GM13976 (cell line): ENCODE results near the gene TCEANC2.
"Not testable (repeated sequence)": the region's sequence is repeated elsewhere in the genome, so short reads cannot be mapped to it uniquely, and the experiment has no call there.

ENCODE experiments used
- DNase-seq: peaks from one replicate; pipeline ENCODE4 v3.0.0; 2012; ENCODE audit warnings: low spot score
- in situ Hi-C: fragments of 300-500 bp; cut with MboI; formaldehyde crosslinking; loops from one replicate; pipeline ENCODE4 v1.12.0; 2022; ENCODE audit warnings: low sequenced_read_pairs, mixed read lengths, inconsistent platforms; ENCODE audit not compliant: unreplicated experiment
- TF ChIP-seq, protein P1 (sequence below): IDR thresholded peaks from 2 replicates; pipeline ENCODE4 v1.5.1; 2012; ENCODE audit warnings: borderline replicate concordance, mild to moderate bottlenecking; ENCODE audit not compliant: insufficient read depth; ENCODE audit errors: extremely low read depth, missing control alignments, control extremely low read depth

TCEANC2 gene

DNA sequence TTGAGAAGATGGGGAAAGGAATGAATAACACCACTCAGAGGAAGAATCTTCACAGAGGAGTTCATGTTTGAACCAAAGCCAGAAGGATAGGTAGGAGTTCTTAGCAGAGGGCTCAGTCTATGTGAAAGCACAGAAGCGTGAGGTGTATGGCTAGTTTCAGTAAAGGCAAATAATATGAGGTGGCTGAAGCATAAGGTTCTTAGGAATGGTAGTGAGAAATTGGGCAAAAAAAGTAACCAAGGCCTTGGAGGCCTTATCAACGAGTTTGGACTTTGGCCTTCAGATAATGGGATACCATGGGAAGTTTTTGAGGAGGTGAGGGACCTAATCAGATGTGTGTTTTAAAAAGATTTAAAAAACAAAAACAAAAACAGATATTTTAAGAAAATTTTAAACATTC lies 47.1 kb downstream of the TCEANC2 start:
- DNase-seq: no peak
- in situ Hi-C loops: loop anchor here (25.0 kb wide), 1 partner anchor 387 kb away; no protein-coding TSS in a partner anchor
- TF ChIP-seq, protein P1, sequence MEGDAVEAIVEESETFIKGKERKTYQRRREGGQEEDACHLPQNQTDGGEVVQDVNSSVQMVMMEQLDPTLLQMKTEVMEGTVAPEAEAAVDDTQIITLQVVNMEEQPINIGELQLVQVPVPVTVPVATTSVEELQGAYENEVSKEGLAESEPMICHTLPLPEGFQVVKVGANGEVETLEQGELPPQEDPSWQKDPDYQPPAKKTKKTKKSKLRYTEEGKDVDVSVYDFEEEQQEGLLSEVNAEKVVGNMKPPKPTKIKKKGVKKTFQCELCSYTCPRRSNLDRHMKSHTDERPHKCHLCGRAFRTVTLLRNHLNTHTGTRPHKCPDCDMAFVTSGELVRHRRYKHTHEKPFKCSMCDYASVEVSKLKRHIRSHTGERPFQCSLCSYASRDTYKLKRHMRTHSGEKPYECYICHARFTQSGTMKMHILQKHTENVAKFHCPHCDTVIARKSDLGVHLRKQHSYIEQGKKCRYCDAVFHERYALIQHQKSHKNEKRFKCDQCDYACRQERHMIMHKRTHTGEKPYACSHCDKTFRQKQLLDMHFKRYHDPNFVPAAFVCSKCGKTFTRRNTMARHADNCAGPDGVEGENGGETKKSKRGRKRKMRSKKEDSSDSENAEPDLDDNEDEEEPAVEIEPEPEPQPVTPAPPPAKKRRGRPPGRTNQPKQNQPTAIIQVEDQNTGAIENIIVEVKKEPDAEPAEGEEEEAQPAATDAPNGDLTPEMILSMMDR: no peak

DNA sequence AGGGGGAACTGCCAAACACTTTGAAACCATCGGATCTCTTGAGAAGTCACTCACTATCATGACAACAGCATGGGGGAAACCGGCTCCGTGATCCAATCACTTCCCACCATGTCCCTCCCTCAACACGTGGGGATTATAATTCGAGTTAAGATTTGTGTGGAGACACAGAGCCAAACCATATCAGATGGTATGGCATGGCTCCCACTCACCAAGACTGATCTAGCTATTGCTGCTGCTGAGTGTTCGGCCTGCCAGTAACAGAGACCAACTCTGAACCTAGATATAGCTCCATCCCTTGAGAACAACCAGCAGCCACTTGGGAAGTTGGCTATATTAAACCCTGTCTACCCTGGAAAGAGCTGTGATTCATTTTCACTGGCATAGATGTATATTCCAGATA lies 50.0 kb downstream of the TCEANC2 start:
- in situ Hi-C loops: loop anchor here (25.0 kb wide), 1 partner anchor 384 kb away; no protein-coding TSS in a partner anchor
- TF ChIP-seq, protein P1: no peak
- DNase-seq: no peak

DNA sequence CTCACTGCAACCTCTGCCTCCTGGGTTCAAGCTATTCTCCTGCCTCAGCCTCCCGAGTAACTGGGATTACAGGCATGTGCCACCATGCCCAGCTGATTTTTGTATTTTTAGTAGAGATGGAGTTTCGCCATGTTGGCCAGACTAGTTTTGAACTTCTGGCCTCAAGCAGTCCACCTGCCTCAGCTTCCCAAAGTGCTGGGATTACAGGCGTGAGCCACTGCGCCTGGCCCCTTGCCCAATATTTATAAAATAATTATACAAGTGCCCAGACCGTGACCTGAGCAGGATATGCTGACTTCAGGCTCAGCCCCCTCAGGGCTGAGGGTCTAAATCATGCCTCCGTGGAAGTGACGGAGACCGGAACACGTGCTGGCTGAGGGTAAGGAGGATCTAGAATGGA lies 51.2 kb downstream of the TCEANC2 start:
- in situ Hi-C loops: loop anchor here (25.0 kb wide), 1 partner anchor 383 kb away; no protein-coding TSS in a partner anchor

DNA sequence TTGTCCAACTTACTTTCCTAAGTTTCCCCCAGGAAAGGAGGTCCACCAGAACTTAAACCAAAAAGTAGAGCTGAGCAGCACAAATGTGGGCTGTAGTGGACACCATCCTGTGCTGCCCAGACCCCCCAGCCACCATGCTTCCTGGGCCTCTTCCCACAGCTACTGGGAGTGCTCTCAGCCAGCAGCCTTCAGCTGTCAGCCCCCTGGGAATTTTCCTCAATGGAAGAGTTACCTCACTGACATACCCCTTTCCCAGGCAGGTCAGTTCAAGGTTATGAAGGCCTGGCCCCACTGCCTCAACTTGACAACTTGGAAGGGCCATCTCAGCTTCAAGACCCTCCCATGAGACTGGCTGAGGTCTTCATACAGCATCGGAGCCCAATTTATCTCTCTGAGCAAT lies 51.7 kb downstream of the TCEANC2 start:
- TF ChIP-seq, protein P1: no peak
- in situ Hi-C loops: loop anchor here (25.0 kb wide), 1 partner anchor 382 kb away; no protein-coding TSS in a partner anchor
- DNase-seq: no peak

More for the DNA sequence above, 51.2 kb downstream of the TCEANC2 start:
- DNase-seq: not testable (repeated sequence)

DNA sequence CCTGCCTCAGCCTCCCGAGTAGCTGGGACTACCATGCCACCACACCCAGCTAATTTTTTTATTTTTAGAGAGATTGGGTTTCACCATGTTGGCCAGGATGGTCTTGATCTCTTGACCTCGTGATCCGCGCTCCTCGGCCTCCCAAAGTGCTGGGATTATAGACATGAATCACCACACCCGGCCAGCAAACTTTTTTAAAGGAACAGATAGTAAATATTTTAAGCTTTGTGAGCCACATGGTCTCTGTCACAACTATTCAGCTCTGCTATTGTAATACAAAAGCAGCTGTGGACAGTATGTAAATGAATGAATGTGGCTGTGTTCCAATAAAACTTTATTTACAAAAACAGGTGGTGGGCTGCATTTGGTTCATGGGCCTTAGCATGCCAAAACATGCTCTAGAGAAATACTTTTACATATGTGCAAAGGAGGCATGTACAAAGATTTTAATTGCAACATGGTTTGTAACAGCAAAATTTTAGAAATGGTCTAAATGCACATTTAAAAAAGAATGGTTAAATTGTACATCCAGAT lies 52.4 kb downstream of the TCEANC2 start:
- in situ Hi-C loops: loop anchor here (25.0 kb wide), 1 partner anchor 381 kb away; no protein-coding TSS in a partner anchor
- no peak for DNase-seq
- TF ChIP-seq, protein P1: no peak

DNA sequence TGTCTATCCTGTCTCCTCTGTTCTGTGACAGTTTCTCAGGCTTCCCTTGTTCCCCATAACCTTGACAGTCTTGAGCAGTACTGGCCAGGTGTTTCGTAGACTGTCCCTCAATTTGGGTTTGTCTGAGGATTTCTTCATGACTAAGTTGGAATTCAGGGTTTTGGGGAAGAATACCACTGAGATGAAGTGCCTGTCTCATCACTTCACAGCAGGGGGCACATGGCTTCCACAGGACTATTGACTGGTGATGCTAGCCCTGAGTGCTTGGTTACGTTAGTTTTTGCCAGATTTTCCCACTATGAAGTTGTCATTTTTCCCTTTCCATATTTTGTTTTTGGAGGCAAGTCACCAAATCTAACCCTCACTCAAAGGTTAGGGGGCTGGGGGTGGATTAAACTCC lies 53.7 kb downstream of the TCEANC2 start:
- in situ Hi-C loops: loop anchor here (25.0 kb wide), 1 partner anchor 380 kb away; no protein-coding TSS in a partner anchor
- TF ChIP-seq, protein P1: no peak
- DNase-seq: no peak

DNA sequence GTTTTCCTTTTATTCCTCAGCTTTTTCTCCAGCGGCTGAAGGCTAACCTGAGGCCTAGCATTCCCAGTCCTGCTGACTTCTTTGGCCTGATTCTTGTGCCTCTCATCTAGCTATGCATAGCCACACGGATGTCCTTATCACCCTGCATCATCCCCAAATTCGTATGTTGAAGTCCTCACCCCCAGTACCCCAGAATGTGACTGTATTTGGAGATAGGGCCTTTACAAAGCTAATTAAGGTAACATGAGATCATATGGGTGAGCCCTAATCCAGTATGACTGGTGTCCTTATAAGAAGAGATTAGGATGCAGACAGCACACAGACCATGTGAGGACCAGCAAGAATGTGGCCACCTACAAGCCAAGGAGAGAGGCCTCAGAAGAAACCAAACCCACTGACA lies 54.7 kb downstream of the TCEANC2 start:
- in situ Hi-C loops: loop anchor here (25.0 kb wide), 1 partner anchor 379 kb away; no protein-coding TSS in a partner anchor
- no peak for DNase-seq
- TF ChIP-seq, protein P1: no peak
